GM18858 (cell line): Measurements from ENCODE around the gene ERRFI1.

Experiments used
- ATAC-seq: cut with Tn5 transposase; IDR thresholded peaks from one replicate; pipeline ENCODE4 v1.9.1; 2021; ENCODE audit not compliant: unreplicated experiment

The ERRFI1 gene

DNA sequence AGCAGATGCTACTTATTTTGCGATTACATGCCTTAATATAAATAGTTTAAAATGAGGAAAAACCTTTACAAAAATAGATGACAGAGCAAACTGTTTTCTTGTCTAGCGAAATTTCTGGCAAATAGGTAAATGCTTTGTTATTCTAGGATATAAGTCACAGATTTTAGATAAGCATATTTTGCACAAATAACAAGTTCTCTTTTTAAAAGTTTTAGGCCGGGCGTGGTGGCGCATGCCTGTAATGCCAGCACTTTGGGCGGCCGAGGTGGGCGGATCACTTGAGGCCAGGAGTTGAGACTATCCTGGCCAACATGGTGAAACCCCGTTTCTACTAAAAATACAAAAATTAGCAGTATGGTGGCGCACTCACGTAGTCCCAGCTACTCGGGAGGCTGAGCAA lies 20.3 kb upstream of the ERRFI1 start:
- no peak for ATAC-seq

GRCh38 chr1:8043621-8044020 lies 17.5 kb upstream of the ERRFI1 start:
- no peak for ATAC-seq

- no peak for ATAC-seq
Observed at GRCh38 chr1:8042134-8042533, 16.0 kb upstream of the ERRFI1 start.

DNA sequence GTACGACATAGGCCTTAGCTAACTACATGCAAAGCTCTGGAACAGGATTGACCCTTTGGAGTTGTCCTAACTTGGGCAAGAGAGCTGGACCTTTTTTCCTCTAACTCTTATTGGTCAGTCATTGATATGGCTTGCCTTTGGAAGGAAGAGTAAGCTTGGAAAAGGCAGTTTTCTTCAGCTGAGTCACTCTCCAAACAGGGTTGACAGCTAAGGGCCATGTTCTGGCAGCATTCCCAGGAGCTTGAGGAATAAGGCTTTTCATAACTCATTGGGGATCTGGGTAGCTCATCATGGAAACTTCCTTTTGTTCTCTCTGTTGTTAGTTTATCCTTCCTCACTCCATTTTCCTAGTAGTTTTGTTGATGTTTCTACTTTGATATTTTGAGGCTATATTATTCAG lies 14.5 kb upstream of the ERRFI1 start:
- ATAC-seq: no peak

DNA sequence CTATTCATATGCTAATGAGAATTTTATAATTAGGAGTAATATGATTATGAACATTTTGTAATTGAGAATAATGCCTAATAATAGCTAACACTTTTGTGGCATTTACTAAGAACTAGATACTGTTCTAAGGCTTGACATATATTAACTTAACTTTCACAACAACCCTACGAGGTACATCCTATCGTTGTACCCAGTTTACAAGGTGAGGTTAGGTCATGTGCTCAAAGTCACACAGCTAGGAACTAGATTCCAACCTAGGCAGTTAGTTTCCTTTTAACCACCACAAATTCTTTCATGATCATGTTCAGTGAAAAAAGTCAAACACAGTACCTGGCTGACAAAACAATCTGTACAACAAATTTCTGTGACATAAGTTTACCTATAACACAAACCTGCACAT lies 13.0 kb upstream of the ERRFI1 start:
- ATAC-seq: no peak

- ATAC-seq: no peak
Observed at GRCh38 chr1:8035289-8035688, 9.2 kb upstream of the ERRFI1 start.

DNA sequence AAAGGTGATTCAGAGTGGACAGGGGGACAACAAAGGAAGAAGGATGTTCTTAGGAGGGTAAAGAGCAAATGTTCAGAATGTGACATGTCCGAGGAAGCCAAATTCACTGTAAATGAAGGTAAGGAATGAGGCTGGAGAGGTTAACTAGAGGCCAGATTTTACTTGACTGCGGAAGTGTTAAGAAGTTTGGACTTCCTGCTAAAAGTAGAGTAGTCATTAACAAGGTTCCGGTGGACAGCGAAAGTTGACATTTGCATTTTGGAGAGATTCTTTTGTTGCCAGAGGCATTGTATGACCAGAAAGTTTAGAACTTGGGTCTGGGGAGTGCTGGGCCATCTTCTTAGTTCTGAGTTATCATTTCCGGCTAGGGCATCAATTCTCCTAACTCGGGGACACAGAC lies 7.2 kb upstream of the ERRFI1 start:
- ATAC-seq: no peak

- ATAC-seq: no peak
Observed at GRCh38 chr1:8032366-8032910, 6.3 kb upstream of the ERRFI1 start.

DNA sequence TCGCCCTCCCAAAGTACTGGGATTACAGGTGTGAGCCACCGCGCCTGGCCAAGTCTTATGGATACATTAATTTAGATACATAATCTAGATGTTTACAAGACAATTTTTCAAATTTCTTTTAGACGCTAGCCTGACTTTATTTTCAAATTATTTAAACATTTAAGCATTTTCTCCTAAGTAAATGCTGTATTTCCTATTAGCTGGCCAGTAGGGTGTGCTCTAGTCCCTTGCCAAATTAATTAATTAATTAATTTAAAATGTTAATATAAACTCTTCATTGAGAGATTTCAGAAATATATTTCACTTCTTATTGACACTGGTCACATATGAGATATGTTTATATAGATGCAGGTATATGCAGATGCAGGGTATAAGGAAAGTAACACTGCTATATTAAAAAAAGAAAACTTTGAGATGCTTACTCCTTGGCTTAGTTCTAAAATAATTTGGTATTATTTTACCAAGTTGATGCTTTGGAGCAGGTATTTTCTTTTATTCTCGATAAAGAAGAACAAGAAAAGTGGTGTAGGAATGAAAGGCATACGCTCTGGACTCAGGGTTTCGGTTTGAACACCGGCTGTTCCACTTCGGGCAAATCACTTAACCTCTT lies 5.2 kb upstream of the ERRFI1 start:
- ATAC-seq: no peak

DNA sequence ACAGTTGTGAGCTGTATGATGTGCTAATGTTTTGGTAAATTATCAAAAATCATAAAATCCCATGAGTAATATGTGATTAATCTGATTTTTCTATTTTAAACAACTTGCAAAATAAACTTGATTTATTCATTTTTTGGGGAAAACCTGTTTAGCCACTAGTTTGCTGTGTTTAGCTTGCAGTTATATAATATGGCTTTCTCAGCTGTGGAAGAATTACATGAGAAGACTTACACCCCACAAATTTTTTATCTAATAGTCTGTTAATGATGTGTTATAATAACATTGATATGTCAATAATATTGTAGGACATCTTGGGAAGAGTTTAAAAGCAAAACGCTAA lies 2.4 kb upstream of the ERRFI1 start:
- no peak for ATAC-seq

DNA sequence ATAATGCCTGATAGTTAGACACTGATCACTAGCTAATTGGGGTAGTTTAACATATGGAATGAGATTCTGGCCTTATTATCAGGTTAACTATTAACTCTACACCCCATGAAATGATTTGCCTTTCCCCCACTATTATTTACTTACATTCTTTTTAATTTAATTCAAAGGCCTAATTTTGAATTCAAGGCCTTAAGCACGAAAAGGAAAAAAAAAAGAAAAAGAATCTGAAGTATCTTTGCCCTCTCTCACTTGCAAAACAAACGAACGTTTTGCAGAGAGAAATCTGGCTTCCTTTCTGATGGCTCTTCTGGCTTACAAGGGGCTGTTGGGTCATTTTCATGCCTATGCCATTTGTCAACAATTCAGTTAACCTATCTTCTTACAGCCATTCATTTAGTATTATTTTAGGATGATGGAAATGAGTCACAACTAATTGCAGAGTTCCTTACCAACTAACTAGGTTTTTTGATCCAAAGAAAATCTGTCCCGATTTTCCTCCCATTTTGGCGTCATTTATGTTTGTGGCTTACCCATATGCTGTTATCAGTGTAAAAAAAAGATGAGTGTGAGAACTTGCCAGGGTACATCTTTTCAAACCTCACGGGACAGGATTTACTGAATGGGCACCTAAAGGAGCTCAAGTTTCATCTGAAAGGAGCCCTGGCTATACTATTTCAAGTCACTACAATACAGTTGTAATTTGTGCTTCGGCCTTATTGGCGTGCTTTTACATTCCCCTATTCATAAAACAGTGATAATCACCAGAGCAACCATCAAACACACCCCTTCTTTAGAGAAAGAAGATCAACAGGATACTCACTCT lies 1.9 kb upstream of the ERRFI1 start:
- ATAC-seq: no peak

DNA sequence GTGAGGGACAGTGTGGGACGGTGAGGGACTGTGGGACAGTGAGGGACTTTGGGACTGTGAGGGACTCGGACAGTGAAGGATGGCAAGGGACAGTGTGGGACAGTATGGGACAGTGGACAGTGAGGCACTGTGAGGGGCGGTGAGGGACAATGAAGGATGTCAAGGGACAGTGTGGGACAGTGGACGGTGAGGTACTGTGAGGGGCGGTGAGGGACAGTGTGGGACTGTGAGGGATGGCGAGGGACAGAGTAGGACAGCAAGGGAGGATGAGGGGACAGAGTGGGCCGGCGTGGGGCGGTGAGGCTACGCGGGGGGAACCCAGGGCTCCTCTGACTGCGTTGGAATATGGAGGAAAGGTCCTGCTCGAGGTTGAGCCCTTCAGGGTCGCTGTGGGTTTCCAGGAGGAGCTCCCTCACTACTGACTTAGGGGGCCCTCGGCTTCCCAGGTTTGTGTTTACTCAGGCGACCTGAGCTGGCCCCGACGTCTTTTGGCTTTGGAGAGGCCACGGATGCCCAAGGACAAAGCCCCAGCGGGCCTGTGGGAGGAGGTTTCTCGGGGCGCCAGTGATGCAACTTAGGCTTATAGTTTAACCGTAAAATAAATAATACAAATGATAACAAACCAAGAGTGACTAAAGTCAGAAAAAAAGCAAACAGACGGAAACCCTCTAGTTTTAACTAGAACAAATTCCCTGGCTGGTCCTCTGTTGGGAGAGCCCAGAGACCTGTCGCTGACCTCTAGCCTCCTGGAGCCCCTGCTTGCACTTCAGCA lies 1.1 kb upstream of the ERRFI1 start:
- no peak for ATAC-seq

DNA sequence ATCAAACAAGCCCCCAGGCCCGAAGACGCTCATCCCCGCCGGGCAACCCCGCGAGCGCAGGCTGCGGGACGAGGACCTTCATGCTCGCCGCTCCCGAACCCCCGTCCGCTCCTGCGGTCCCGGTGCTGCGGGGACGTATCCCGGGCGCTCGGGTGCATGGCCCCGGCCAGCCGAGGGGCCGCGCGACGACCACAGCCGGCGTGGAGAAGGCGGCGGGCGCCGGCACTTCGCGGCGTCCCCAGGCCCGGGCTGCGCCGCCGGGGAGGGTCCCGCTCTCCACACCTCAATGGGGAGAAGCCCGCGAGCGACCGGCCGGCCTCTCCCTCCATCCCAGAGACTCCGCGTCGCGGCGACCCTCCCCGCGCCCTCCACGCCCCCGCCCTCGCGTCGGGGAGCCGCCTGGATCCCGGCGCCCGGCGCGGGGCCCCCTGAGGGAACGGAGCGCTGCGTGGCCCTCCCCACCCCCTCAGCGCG lies 401 bp downstream of the ERRFI1 start:
- no peak for ATAC-seq

- no peak for ATAC-seq
Observed at GRCh38 chr1:8025061-8025670, 943 bp downstream of the ERRFI1 start.

DNA sequence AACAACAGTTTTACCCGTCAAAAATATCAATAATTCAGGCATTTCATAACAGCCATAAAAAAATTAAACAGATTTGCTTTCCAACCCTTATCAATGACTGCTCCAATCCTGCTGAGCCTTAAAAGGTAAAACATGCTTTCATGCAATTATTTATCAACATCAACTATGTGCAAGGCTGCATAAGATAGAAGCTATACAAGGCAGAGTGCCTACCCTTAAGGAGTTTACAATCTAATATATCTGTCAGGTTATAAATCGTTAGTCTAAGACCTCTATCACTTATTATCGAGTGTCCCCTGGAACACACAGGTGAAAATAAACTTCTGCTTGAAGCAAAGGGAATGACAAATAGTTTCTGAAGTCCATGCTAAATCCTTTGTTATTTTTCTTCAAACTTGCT lies 1.8 kb downstream of the ERRFI1 start:
- ATAC-seq: no peak

DNA sequence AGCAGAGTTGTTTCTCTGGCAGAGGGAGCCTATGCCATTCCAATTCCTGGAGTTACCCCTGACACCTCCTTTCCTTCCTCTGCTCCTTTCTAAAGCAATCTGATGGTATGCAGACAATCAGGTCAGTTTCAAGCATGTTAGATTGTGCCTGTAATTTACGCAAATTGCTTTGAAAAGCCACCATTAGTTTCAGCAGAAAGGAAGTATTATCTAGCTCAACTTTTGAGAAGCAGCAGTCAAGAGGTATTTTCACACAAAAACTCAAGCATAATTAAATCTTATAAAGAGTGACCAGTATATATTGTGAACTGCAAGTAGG lies 2.2 kb downstream of the ERRFI1 start:
- ATAC-seq: no peak

- no peak for ATAC-seq
Observed at GRCh38 chr1:8023287-8023994, 2.7 kb downstream of the ERRFI1 start.

- ATAC-seq: no peak
Observed at GRCh38 chr1:8022395-8023286, 3.5 kb downstream of the ERRFI1 start.

DNA sequence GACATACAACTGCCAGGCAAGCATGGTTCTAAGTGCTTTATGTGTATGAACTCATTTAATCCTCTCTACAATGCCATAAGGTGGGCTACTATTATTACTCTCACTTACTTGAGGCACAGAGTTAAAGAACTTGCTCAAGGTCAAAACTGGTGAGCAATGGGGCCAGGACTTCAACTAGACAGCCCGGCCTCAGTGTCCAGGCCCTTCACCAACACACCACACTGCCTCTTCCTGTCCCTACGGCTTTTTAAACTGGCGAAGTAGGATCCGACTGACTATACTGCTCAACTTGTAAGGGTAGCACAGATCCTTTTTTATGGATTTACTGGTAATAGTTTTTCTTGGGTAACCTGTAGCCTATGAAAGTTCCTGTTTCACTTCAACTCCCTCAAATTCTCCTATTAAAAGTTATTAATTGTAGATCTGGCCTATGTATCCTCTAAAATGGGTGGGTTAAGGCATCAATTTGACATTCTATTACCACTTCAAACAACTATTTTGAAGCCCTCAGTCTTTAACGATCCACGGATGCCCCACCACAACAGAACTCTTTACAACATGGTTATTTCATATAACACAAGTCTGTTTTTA lies 4.3 kb downstream of the ERRFI1 start:
- no peak for ATAC-seq
